Panc1 (cell line): ENCODE results near the gene TNIP1. TPM values are rescaled to one million over a fixed set of nuclear protein-coding genes. Genes with fewer than 3 reads are reported as not detected.
A peak's percentile ranks its signal among the peaks of the same experiment; 100 is the strongest.

ENCODE experiments used
- ATAC-seq: fragments of 200-7000 bp; cut with Tn5 transposase; 2 replicates; pipeline ENCODE4 v1.9.1; 2020; ENCODE audit warnings: mild to moderate bottlenecking, moderate library complexity
- BruUV-seq: library from RNA; stranded (reverse); fragments of 400-500 nt; replicated peaks from 2 replicates; lab custom pipeline; 2021; lab: Mats Ljungman, UMichigan
- CTCF ChIA-PET: fragments of 300-600 bp; sonication (Branson Sonifier 250); formaldehyde crosslinking; loops from one replicate; lab custom pipeline; 2022; ENCODE audit warnings: antibody characterized with exemption; lab: Charles Lee
- POLR2A ChIA-PET: fragments of 300-600 bp; sonication (Branson Sonifier 250); formaldehyde crosslinking; loops from one replicate; lab custom pipeline; 2022; ENCODE audit warnings: antibody characterized with exemption; lab: Charles Lee
- DNase-seq: peaks from one replicate; pipeline ENCODE4 v3.0.0-alpha.2; 2010; ENCODE audit warnings: low read depth, low spot score
- H3K27ac ChIP-seq: 2 replicates; pipeline ENCODE4 v1.5.1; 2011; ENCODE audit warnings: mild to moderate bottlenecking, low read length, inconsistent platforms
- H3K27me3 ChIP-seq: fragments of 200-500 bp; sonication (Bioruptor generic); 2 replicates; pipeline ENCODE4 v1.6.0; 2014; ENCODE audit warnings: low read length, inconsistent platforms; ENCODE audit not compliant: control insufficient read depth, insufficient read depth
- H3K36me3 ChIP-seq: fragments of 200-500 bp; sonication (Bioruptor generic); 2 replicates; pipeline ENCODE4 v1.5.1; 2014; ENCODE audit warnings: inconsistent platforms, mild to moderate bottlenecking, low read length, moderate library complexity; ENCODE audit not compliant: control insufficient read depth, insufficient read depth
- H3K4me1 ChIP-seq: 2 replicates; pipeline ENCODE4 v1.5.1; 2011; ENCODE audit warnings: inconsistent platforms, mild to moderate bottlenecking, low read length, moderate library complexity; ENCODE audit not compliant: control insufficient read depth, insufficient read depth
- H3K4me3 ChIP-seq, 2 experiments: 2 replicates each; pipeline ENCODE4 v1.5.1; 2011 to 2012; ENCODE audit warnings: low read depth in 2 of 2, low read length in 2 of 2, mild to moderate bottlenecking in 2 of 2, inconsistent platforms in 1 of 2, moderate library complexity in 1 of 2
- H3K9me3 ChIP-seq: fragments of 200-500 bp; sonication (Bioruptor generic); 2 replicates; pipeline ENCODE4 v1.5.1; 2014; ENCODE audit warnings: low read depth, mild to moderate bottlenecking, inconsistent platforms, low read length, moderate library complexity; ENCODE audit not compliant: control insufficient read depth, insufficient read depth
- POLR2AphosphoS5 ChIP-seq: IDR thresholded peaks from 2 replicates; pipeline ENCODE4 v1.6.1; 2012; ENCODE audit warnings: mild to moderate bottlenecking, low read depth, low read length, moderate library complexity
- SIN3A ChIP-seq: IDR thresholded peaks from 2 replicates; pipeline ENCODE4 v1.6.1; 2012; ENCODE audit warnings: low read depth, mild to moderate bottlenecking, low read length, moderate library complexity, borderline replicate concordance; ENCODE audit not compliant: insufficient read depth
- TCF7L2 ChIP-seq: IDR thresholded peaks from 2 replicates; pipeline ENCODE4 v1.6.1; 2011; ENCODE audit warnings: mild to moderate bottlenecking, low read depth, low read length, inconsistent platforms
- in situ Hi-C: cut with HindIII; loops from 2 replicates; pipeline ENCODE4 v1.10.0; 2016; ENCODE audit warnings: low sequenced_read_pairs, low pct_unique_long_range_greater_than_20kb
- intact Hi-C: fragments of 100-400 bp; cut with micrococcal nuclease; formaldehyde crosslinking; loops from one replicate; pipeline ENCODE4 v1.10.0; 2022; ENCODE audit not compliant: unreplicated experiment
- total RNA-seq: library from RNA; stranded (reverse); gene quantifications from one replicate; pipeline ENCODE4 v1.2.1, GENCODE V29; 2021; ENCODE audit not compliant: unreplicated experiment
- TF ChIP-seq, protein P1 (sequence below): fragments of 450-650 bp; IDR thresholded peaks from 2 replicates; pipeline ENCODE4 v1.5.1; 2017; ENCODE audit warnings: mild to moderate bottlenecking
- TF ChIP-seq, protein P2 (sequence below), 2 experiments: IDR thresholded peaks; 2 replicates each; pipeline ENCODE4 v1.6.1; 2011 to 2012; ENCODE audit warnings: low read depth in 2 of 2, control low read depth in 1 of 2, low read length in 1 of 2, mild to moderate bottlenecking in 1 of 2, moderate library complexity in 1 of 2; ENCODE audit not compliant: insufficient read depth in 1 of 2

TNIP1 gene
- total RNA-seq, 1 experiment from 2014 or later = 81.9 TPM

DNA sequence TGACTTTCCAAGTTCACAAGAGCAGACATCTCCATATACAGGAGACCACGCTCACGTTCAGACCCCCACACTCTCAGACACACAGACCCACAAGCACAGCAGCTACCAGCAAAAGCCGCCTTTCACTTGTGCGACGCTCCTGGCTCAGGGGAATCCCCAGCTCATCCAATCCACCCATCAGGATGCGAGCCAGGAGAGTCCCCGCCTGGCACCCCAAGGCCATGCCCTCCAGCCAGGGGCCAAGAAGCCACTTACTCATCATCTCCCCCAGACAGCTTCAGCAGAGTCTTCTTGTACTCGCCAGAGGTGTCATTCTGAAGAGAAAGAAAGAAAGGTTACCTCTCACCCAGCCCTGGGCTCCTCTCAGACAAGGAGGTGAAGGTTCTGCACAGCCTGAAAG is 47.1 kb upstream of the TNIP1 start:
- H3K9me3 ChIP-seq = no peaks in the 10 kb centered on the region
- DNase-seq (no peak), ATAC-seq (no peak)
- no peaks in the 10 kb centered on the region for H3K27me3 ChIP-seq
- no peak overlapping the region for H3K4me3 ChIP-seq
- H3K4me1 ChIP-seq = no peaks in the 10 kb centered on the region
- ChIA-PET POLR2A (no interaction called here), CTCF (no interaction called here)
- no peaks in the 10 kb centered on the region for H3K36me3 ChIP-seq
- no peak overlapping the region for H3K27ac ChIP-seq
- intact Hi-C loops (loop anchor here (2.0 to 10.0 kb wide), 2 partner anchors 111 to 167 kb away; no protein-coding TSS in a partner anchor), in situ Hi-C loops (no loop called here)
- no TSS peak for BruUV-seq
- TF ChIP-seq, protein P1, sequence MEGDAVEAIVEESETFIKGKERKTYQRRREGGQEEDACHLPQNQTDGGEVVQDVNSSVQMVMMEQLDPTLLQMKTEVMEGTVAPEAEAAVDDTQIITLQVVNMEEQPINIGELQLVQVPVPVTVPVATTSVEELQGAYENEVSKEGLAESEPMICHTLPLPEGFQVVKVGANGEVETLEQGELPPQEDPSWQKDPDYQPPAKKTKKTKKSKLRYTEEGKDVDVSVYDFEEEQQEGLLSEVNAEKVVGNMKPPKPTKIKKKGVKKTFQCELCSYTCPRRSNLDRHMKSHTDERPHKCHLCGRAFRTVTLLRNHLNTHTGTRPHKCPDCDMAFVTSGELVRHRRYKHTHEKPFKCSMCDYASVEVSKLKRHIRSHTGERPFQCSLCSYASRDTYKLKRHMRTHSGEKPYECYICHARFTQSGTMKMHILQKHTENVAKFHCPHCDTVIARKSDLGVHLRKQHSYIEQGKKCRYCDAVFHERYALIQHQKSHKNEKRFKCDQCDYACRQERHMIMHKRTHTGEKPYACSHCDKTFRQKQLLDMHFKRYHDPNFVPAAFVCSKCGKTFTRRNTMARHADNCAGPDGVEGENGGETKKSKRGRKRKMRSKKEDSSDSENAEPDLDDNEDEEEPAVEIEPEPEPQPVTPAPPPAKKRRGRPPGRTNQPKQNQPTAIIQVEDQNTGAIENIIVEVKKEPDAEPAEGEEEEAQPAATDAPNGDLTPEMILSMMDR = no peak
- TF ChIP-seq, protein P2, sequence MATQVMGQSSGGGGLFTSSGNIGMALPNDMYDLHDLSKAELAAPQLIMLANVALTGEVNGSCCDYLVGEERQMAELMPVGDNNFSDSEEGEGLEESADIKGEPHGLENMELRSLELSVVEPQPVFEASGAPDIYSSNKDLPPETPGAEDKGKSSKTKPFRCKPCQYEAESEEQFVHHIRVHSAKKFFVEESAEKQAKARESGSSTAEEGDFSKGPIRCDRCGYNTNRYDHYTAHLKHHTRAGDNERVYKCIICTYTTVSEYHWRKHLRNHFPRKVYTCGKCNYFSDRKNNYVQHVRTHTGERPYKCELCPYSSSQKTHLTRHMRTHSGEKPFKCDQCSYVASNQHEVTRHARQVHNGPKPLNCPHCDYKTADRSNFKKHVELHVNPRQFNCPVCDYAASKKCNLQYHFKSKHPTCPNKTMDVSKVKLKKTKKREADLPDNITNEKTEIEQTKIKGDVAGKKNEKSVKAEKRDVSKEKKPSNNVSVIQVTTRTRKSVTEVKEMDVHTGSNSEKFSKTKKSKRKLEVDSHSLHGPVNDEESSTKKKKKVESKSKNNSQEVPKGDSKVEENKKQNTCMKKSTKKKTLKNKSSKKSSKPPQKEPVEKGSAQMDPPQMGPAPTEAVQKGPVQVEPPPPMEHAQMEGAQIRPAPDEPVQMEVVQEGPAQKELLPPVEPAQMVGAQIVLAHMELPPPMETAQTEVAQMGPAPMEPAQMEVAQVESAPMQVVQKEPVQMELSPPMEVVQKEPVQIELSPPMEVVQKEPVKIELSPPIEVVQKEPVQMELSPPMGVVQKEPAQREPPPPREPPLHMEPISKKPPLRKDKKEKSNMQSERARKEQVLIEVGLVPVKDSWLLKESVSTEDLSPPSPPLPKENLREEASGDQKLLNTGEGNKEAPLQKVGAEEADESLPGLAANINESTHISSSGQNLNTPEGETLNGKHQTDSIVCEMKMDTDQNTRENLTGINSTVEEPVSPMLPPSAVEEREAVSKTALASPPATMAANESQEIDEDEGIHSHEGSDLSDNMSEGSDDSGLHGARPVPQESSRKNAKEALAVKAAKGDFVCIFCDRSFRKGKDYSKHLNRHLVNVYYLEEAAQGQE (IDR thresholded peaks at IDR 0.05; ENCODE audit: insufficient read depth in 1 of 2, low read depth in 2 of 2, low read length in 1 of 2) = no peak
- TF ChIP-seq TCF7L2 (no peak), POLR2AphosphoS5 (no peak), SIN3A (no peak)

DNA sequence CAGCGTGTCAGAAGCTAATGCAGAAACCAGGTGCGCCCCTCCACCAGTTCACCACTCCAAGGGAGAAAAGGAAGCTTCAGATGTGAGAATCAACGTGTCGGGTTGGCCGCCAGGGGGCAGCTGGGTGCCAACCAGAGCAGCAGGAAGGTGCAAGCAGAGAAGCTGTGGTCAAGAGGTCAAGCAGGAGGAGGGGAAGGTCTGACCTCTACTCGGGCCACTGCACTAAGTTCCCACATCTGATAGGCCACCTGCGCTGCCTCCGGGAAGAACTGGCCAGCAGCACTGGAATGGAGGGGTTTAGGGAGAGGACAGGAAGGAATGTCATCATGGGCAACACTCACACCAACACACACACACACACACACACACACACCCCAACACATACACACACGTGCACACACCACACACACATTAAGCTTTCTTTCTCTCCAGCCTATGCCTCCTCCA is 45.4 kb upstream of the TNIP1 start:
- TF ChIP-seq, protein P1 = peak; percentile 87
- TF ChIP-seq, protein P2 (IDR thresholded peaks at IDR 0.05; ENCODE audit: insufficient read depth in 1 of 2, low read depth in 2 of 2, low read length in 1 of 2) = no peak
- no peaks in the 10 kb centered on the region for H3K36me3 ChIP-seq
- H3K4me1 ChIP-seq = no peaks in the 10 kb centered on the region
- DNase-seq (peak; percentile 54), ATAC-seq (peak; percentile 90)
- ChIA-PET CTCF (interaction anchor here (0.6 to 2.5 kb wide), 15 partner anchors 9 to 532 kb away, joined by 3 to 48 read pairs (median 4); partner anchors contain the start of gene CCDC69), POLR2A (no interaction called here)
- BruUV-seq = no TSS peak
- no peak overlapping the region for H3K4me3 ChIP-seq
- in situ Hi-C loops = no loop called here
- H3K27ac ChIP-seq = no peak overlapping the region
- H3K9me3 ChIP-seq = no peaks in the 10 kb centered on the region
- H3K27me3 ChIP-seq = no peaks in the 10 kb centered on the region
- intact Hi-C loops = loop anchor here (1.0 to 10.0 kb wide), 3 partner anchors 38 to 169 kb away; no protein-coding TSS in a partner anchor
